Neural progenitor cell (in vitro differentiated cells): ENCODE results near the gene SNTG2. TPM values are rescaled to one million over a fixed set of nuclear protein-coding genes. Genes with fewer than 3 reads are reported as not detected.
A peak's percentile ranks its signal among the peaks of the same experiment; 100 is the strongest.
"Not testable (repeated sequence)": the region's sequence is repeated elsewhere in the genome, so short reads cannot be mapped to it uniquely, and the experiment has no call there.

Source experiments
- DNase-seq: peaks from one replicate; pipeline ENCODE4 v3.0.0-alpha.2; 2016; ENCODE audit warnings: low spot score
- H2AFZ ChIP-seq: fragments of 200-600 bp; sonication (generic); replicated peaks from 2 replicates; pipeline ENCODE4 v1.6.1; 2016; ENCODE audit warnings: antibody characterized with exemption
- H3F3A ChIP-seq: fragments of 200-600 bp; sonication (generic); 2 replicates; pipeline ENCODE4 v1.6.1; 2016; ENCODE audit warnings: antibody characterized with exemption, low read depth
- H3K27ac ChIP-seq: fragments of 200-600 bp; sonication (generic); 2 replicates; pipeline ENCODE4 v1.5.1; 2016; ENCODE audit warnings: mild to moderate bottlenecking
- H3K27me3 ChIP-seq: fragments of 200-600 bp; sonication (generic); 2 replicates; pipeline ENCODE4 v1.6.1; 2016; ENCODE audit warnings: mild to moderate bottlenecking, moderate library complexity
- H3K36me3 ChIP-seq: fragments of 200-600 bp; sonication (generic); 2 replicates; pipeline ENCODE4 v1.5.1; 2016
- H3K4me1 ChIP-seq: fragments of 200-600 bp; sonication (generic); 2 replicates; pipeline ENCODE4 v1.6.1; 2016; ENCODE audit warnings: mixed run types
- H3K4me2 ChIP-seq: fragments of 200-600 bp; sonication (generic); 2 replicates; pipeline ENCODE4 v1.6.1; 2016
- H3K4me3 ChIP-seq: fragments of 200-600 bp; sonication (generic); 2 replicates; pipeline ENCODE4 v1.5.1; 2016
- H3K79me2 ChIP-seq: fragments of 200-600 bp; sonication (generic); 2 replicates; pipeline ENCODE4 v1.6.1; 2016; ENCODE audit warnings: low read depth
- H3K9ac ChIP-seq: fragments of 200-600 bp; sonication (generic); 2 replicates; pipeline ENCODE4 v1.6.1; 2016
- H3K9me3 ChIP-seq: fragments of 200-600 bp; sonication (generic); 2 replicates; pipeline ENCODE4 v1.5.1; 2016; ENCODE audit warnings: low read depth
- H4K20me1 ChIP-seq: fragments of 200-600 bp; sonication (generic); 2 replicates; pipeline ENCODE4 v1.6.1; 2016; ENCODE audit warnings: low read depth
- H3K27ac Mint-ChIP-seq: 3 replicates; pipeline ENCODE4 v1.8.0; 2021; ENCODE audit warnings: mixed read lengths
- H3K27me3 Mint-ChIP-seq: 2 replicates; pipeline ENCODE4 v1.8.0; 2022; ENCODE audit warnings: low read depth, mild to moderate bottlenecking, inconsistent platforms, moderate library complexity, mixed read lengths; ENCODE audit not compliant: insufficient read depth
- H3K36me3 Mint-ChIP-seq: 3 replicates; pipeline ENCODE4 v1.8.0; 2021; ENCODE audit warnings: mixed read lengths
- H3K4me1 Mint-ChIP-seq: 3 replicates; pipeline ENCODE4 v1.8.0; 2021; ENCODE audit warnings: mixed read lengths
- H3K4me3 Mint-ChIP-seq: 3 replicates; pipeline ENCODE4 v1.8.0; 2021; ENCODE audit warnings: mild to moderate bottlenecking, moderate library complexity, mixed read lengths
- H3K9me3 Mint-ChIP-seq: 3 replicates; pipeline ENCODE4 v1.8.0; 2020; ENCODE audit warnings: mixed read lengths
- CTCF ChIP-seq: fragments of 200-600 bp; sonication (generic); IDR thresholded peaks from 2 replicates; pipeline ENCODE4 v1.5.1; 2017; ENCODE audit warnings: antibody characterized with exemption, mild to moderate bottlenecking
- EZH2 ChIP-seq: fragments of 200-600 bp; sonication (generic); IDR thresholded peaks from 2 replicates; pipeline ENCODE4 v1.6.1; 2017; ENCODE audit warnings: antibody characterized with exemption, mild to moderate bottlenecking, moderate library complexity
- EZH2phosphoT487 ChIP-seq: fragments of 200-600 bp; sonication (generic); IDR thresholded peaks from 2 replicates; pipeline ENCODE4 v1.6.1; 2017; ENCODE audit warnings: antibody characterized with exemption
- total RNA-seq: library from RNA; depleted of rRNA; stranded (reverse); fragments of >200 nt; gene quantifications from 2 replicates; pipeline ENCODE4 v1.2.3, GENCODE V29; 2015; ENCODE audit warnings: low replicate concordance

Gene SNTG2
- total RNA-seq, 1 donor from 2014 or later = 1.1 TPM

- H3K4me1 Mint-ChIP-seq = peaks cover 3% of the 10 kb centered on the region
- TF ChIP-seq EZH2phosphoT487 (no peak), EZH2 (no peak)
- H3K9ac ChIP-seq = no peak overlapping the region
- no peaks in the 10 kb centered on the region for H3K36me3 Mint-ChIP-seq
- H3K9me3 Mint-ChIP-seq = no peaks in the 10 kb centered on the region
- no peak overlapping the region for H3K4me3 ChIP-seq
- H3K27ac Mint-ChIP-seq = no peak overlapping the region
- no peaks in the 10 kb centered on the region for H3K79me2 ChIP-seq
- no peaks in the 10 kb centered on the region for H3K36me3 ChIP-seq
- no peaks in the 10 kb centered on the region for H4K20me1 ChIP-seq
- H3K4me3 Mint-ChIP-seq = no peak overlapping the region
- no peak for DNase-seq
- H3K9me3 ChIP-seq = no peaks in the 10 kb centered on the region
- no peaks in the 10 kb centered on the region for H3K4me1 ChIP-seq
- H3K27me3 Mint-ChIP-seq = peaks cover 5% of the 10 kb centered on the region
- H2AFZ ChIP-seq = no peak overlapping the region
- H3K27me3 ChIP-seq = no peaks in the 10 kb centered on the region
- no peak overlapping the region for H3K4me2 ChIP-seq
- H3F3A ChIP-seq = no peaks in the 10 kb centered on the region
- H3K27ac ChIP-seq = no peak overlapping the region
Observed at GRCh38 chr2:1378456-1379150, 428.0 kb downstream of the SNTG2 start.

DNA sequence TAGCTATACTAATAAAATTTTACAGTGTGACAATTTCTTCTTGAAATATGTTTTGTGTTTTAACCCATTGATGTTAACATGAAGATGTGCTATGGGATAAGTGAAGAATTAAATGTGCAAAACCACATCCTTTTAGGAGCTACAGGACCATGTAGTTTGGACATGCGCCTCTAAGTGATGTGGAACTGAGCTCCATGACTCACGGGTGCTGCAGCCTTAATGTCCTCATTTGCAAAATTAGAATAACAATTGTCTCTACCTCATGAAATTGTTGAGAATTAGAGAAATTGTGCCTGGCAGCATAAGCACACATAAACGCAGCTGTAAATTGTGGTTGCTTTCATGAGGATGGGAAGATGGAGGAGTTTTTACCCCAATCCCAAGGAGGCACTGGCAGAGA, 431.0 kb downstream of the SNTG2 start:
- H3K9ac ChIP-seq = no peak overlapping the region
- Mint-ChIP-seq H3K4me3 (no peak overlapping the region), H3K27me3 (peaks cover 5% of the 10 kb centered on the region), H3K4me1 (no peaks in the 10 kb centered on the region), H3K9me3 (peaks cover 5% of the 10 kb centered on the region), H3K36me3 (no peaks in the 10 kb centered on the region), H3K27ac (no peak overlapping the region)
- H3K4me2 ChIP-seq = no peak overlapping the region
- no peak overlapping the region for H3K4me3 ChIP-seq
- H4K20me1 ChIP-seq = no peaks in the 10 kb centered on the region
- no peaks in the 10 kb centered on the region for H3K4me1 ChIP-seq
- H3F3A ChIP-seq = no peaks in the 10 kb centered on the region
- H3K27ac ChIP-seq = no peak overlapping the region
- no peak overlapping the region for H2AFZ ChIP-seq
- TF ChIP-seq CTCF (no peak), EZH2 (no peak), EZH2phosphoT487 (no peak)
- no peaks in the 10 kb centered on the region for H3K79me2 ChIP-seq
- DNase-seq = no peak
- no peaks in the 10 kb centered on the region for H3K36me3 ChIP-seq
- no peaks in the 10 kb centered on the region for H3K9me3 ChIP-seq
- H3K27me3 ChIP-seq = no peaks in the 10 kb centered on the region

DNA sequence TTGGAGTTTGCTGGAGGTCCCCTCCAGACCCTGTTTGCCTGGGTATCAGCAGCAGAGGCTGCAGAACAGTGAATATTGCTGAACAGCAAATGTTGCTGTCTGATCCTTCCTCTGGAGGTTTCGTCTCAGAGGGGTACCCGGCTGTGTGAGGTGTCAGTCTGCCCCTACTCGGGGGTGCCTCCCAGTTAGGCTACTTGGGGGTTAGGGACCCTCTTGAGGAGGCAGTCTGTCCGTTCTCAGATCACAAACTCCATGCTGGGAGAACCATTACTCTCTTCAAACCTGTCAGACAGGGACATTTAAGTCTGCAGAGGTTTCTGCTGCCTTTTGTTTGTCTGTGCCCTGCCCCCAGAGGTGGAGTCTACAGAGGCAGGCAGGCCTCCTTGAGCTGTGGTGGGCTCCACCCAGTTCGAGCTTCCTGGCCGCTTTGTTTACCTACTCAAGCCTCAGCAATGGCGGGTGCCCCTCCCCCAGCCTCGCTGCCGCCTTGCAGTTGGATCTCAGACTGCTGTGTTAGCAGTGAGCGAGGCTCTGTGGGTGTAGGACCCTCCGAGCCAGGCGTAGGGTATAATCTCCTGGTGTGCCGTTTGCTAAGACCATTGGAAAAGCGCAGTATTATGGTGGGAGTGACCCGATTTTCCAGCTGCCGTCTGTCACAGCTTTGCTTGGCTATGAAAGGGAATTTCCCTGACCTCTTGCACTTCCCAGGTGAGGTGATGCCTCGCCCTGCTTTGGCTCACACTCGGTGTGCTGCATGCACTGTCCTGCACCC, 437.5 kb downstream of the SNTG2 start:
- not testable (repeated sequence) for H3F3A ChIP-seq, H3K36me3 ChIP-seq, H3K27ac ChIP-seq, H3K36me3 Mint-ChIP-seq, H3K9ac ChIP-seq, H3K27me3 ChIP-seq, H3K9me3 ChIP-seq, H3K79me2 ChIP-seq, H4K20me1 ChIP-seq, H3K27me3 Mint-ChIP-seq
- peak overlapping the region; percentile 87 for H3K27ac Mint-ChIP-seq
- H3K4me1 Mint-ChIP-seq = peaks cover 12% of the 10 kb centered on the region
- peak overlapping the region; percentile 25 for H3K4me3 ChIP-seq
- peak; percentile 24 for DNase-seq
- H2AFZ ChIP-seq = peak overlapping the region; percentile 85
- H3K4me3 Mint-ChIP-seq = peak overlapping the region; percentile 55
- H3K4me1 ChIP-seq = peaks cover 14% of the 10 kb centered on the region
- peak overlapping the region; percentile 68 for H3K4me2 ChIP-seq
- H3K9me3 Mint-ChIP-seq = peaks cover 15% of the 10 kb centered on the region

DNA sequence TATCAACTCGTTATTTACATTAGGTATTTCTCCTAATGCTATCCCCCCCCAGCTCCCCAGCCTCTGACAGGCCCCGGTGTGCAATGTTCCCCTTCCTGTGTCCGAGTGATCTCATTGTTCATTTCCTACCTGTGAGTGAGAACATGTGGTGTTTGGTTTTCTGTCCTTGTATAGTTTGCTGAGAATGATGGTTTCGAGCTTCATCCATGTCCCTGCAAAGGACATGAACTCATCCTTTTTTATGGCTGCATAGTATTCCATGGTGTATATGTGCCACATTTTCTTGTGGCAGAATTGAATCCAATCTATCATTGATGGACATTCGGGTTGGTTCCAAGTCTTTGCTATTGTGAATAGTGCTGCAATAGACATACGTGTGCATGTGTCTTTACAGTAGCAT, 439.5 kb downstream of the SNTG2 start:
- H3K27me3 ChIP-seq, H3K9ac ChIP-seq, H3K4me3 Mint-ChIP-seq, H3K27me3 Mint-ChIP-seq, H3K27ac ChIP-seq, H3K9me3 ChIP-seq, H3K4me2 ChIP-seq, H3F3A ChIP-seq, H3K27ac Mint-ChIP-seq, H3K4me3 ChIP-seq, H3K36me3 ChIP-seq, H3K36me3 Mint-ChIP-seq, H4K20me1 ChIP-seq, H2AFZ ChIP-seq, H3K79me2 ChIP-seq, DNase-seq: not testable (repeated sequence)
- Mint-ChIP-seq H3K4me1 (peaks cover 12% of the 10 kb centered on the region), H3K9me3 (peaks cover 12% of the 10 kb centered on the region)
- peaks cover 14% of the 10 kb centered on the region for H3K4me1 ChIP-seq
